IMR-90 (cell line): Measurements from ENCODE around the gene RMND1. TPM values are rescaled to one million over a fixed set of nuclear protein-coding genes. Genes with fewer than 3 reads are reported as not detected.

Experiments used
- ATAC-seq: fragments of 200-7000 bp; cut with Tn5 transposase; 2 replicates; pipeline ENCODE4 v1.9.1; 2020; ENCODE audit warnings: low read depth, mild to moderate bottlenecking, moderate library complexity
- BruUV-seq: library from RNA; stranded (reverse); fragments of 400-500 nt; replicated peaks from 2 replicates; lab custom pipeline; 2021; lab: Mats Ljungman, UMichigan
- CTCF ChIA-PET: fragments of 300-600 bp; formaldehyde crosslinking; extraction: SDS; loops from one replicate; lab custom pipeline; 2021; ENCODE audit warnings: antibody characterized with exemption; lab: Yijun Ruan, JAX
- POLR2A ChIA-PET: fragments of 300-600 bp; sonication (Branson Sonifier 250); formaldehyde crosslinking; loops from one replicate; lab custom pipeline; 2022; ENCODE audit warnings: antibody characterized with exemption; ENCODE audit not compliant: unreplicated experiment; lab: Charles Lee
- DNase-seq: peaks from one replicate; pipeline ENCODE4 v3.0.0; 2013
- H2AFZ ChIP-seq: replicated peaks from 2 replicates; pipeline ENCODE3; 2013; ENCODE audit warnings: low read length, mild to moderate bottlenecking; ENCODE audit not compliant: poor library complexity
- H2AK5ac ChIP-seq: 2 replicates; pipeline ENCODE4 v1.6.1; 2013; ENCODE audit warnings: low read depth, low read length, inconsistent platforms
- H2AK9ac ChIP-seq: replicated peaks from 2 replicates; pipeline ENCODE3; 2013; ENCODE audit warnings: mild to moderate bottlenecking, low read depth, low read length, moderate library complexity; ENCODE audit not compliant: poor library complexity
- H2BK120ac ChIP-seq: 2 replicates; pipeline ENCODE4 v1.6.1; 2013; ENCODE audit warnings: low read depth, low read length, inconsistent platforms
- H2BK15ac ChIP-seq: 3 replicates; pipeline ENCODE4 v1.6.1; 2013; ENCODE audit warnings: low read depth, low read length, inconsistent platforms
- H2BK20ac ChIP-seq: 2 replicates; pipeline ENCODE4 v1.6.1; 2013; ENCODE audit warnings: low read depth, mild to moderate bottlenecking, inconsistent platforms, low read length, moderate library complexity
- H2BK5ac ChIP-seq: 2 replicates; pipeline ENCODE4 v1.6.1; 2013; ENCODE audit warnings: mild to moderate bottlenecking, low read depth, low read length, inconsistent platforms; ENCODE audit not compliant: poor library complexity, severe bottlenecking
- H3K14ac ChIP-seq: replicated peaks from 2 replicates; pipeline ENCODE4 v1.6.1; 2013; ENCODE audit warnings: low read depth, low read length, inconsistent platforms
- H3K18ac ChIP-seq: 2 replicates; pipeline ENCODE4 v1.6.1; 2013; ENCODE audit warnings: low read depth, low read length, control low read depth
- H3K23ac ChIP-seq: 2 replicates; pipeline ENCODE4 v1.6.1; 2013; ENCODE audit warnings: low read depth, low read length, inconsistent platforms
- H3K27ac ChIP-seq: 2 replicates; pipeline ENCODE4 v1.5.1; 2013; ENCODE audit warnings: mild to moderate bottlenecking, control low read depth, low read length; ENCODE audit not compliant: insufficient read depth
- H3K27me3 ChIP-seq: 2 replicates; pipeline ENCODE4 v1.6.1; 2013; ENCODE audit warnings: low read length; ENCODE audit not compliant: control insufficient read depth, insufficient read depth
- H3K36me3 ChIP-seq: 2 replicates; pipeline ENCODE4 v1.6.1; 2013; ENCODE audit warnings: low read length, mixed read lengths; ENCODE audit not compliant: control insufficient read depth, insufficient read depth
- H3K4ac ChIP-seq: 2 replicates; pipeline ENCODE4 v1.6.1; 2013; ENCODE audit warnings: low read depth, low read length, inconsistent platforms
- H3K4me1 ChIP-seq: 2 replicates; pipeline ENCODE4 v1.6.1; 2013; ENCODE audit warnings: low read length, mixed read lengths; ENCODE audit not compliant: control insufficient read depth, insufficient read depth
- H3K4me2 ChIP-seq: 2 replicates; pipeline ENCODE4 v1.6.1; 2013; ENCODE audit warnings: low read depth, mild to moderate bottlenecking, control low read depth, low read length, moderate library complexity
- H3K4me3 ChIP-seq: 2 replicates; pipeline ENCODE4 v1.5.1; 2013; ENCODE audit warnings: low read depth, mild to moderate bottlenecking, control low read depth, low read length, moderate library complexity; ENCODE audit not compliant: insufficient read depth
- H3K56ac ChIP-seq: 2 replicates; pipeline ENCODE4 v1.6.1; 2013; ENCODE audit warnings: low read length, inconsistent platforms; ENCODE audit not compliant: insufficient read depth; ENCODE audit errors: extremely low read depth
- H3K79me1 ChIP-seq, 2 experiments: 2 replicates each; pipeline ENCODE4 v1.6.1; 2013; ENCODE audit warnings: low read length in 2 of 2, inconsistent platforms in 1 of 2, low read depth in 1 of 2
- H3K9ac ChIP-seq: 2 replicates; pipeline ENCODE4 v1.6.1; 2013; ENCODE audit warnings: low read depth, low read length, control low read depth
- H3K9me1 ChIP-seq: 2 replicates; pipeline ENCODE4 v1.6.1; 2013; ENCODE audit warnings: low read length, inconsistent platforms; ENCODE audit not compliant: insufficient read depth
- H3K9me3 ChIP-seq: 2 replicates; pipeline ENCODE4 v1.6.1; 2013; ENCODE audit warnings: low read length; ENCODE audit not compliant: control insufficient read depth, insufficient read depth
- H4K20me1 ChIP-seq: 2 replicates; pipeline ENCODE4 v1.6.1; 2013; ENCODE audit warnings: low read length, inconsistent platforms; ENCODE audit not compliant: insufficient read depth
- H4K5ac ChIP-seq: 2 replicates; pipeline ENCODE4 v1.6.1; 2013; ENCODE audit warnings: mild to moderate bottlenecking, low read depth, low read length, control low read depth
- H4K8ac ChIP-seq, 2 experiments: 2 replicates each; pipeline ENCODE4 v1.6.1; 2013; ENCODE audit warnings: low read depth in 2 of 2, low read length in 2 of 2, control low read depth in 1 of 2, inconsistent platforms in 1 of 2
- H4K91ac ChIP-seq: 2 replicates; pipeline ENCODE4 v1.6.1; 2013; ENCODE audit warnings: low read depth, low read length, inconsistent platforms; ENCODE audit not compliant: insufficient read depth
- CHD1 ChIP-seq: IDR thresholded peaks from 2 replicates; pipeline ENCODE4 v1.6.1; 2012; ENCODE audit warnings: low read depth, low read length, improper control_type of control experiment
- FOS ChIP-seq: fragments of 150-350 bp; IDR thresholded peaks from 2 replicates; pipeline ENCODE4 v1.6.1; 2016; ENCODE audit warnings: low read depth, low read length
- MAFK ChIP-seq: IDR thresholded peaks from 2 replicates; pipeline ENCODE4 v1.6.1; 2012; ENCODE audit warnings: low read depth, low read length, improper control_type of control experiment
- MAZ ChIP-seq: IDR thresholded peaks from 2 replicates; pipeline ENCODE4 v1.6.1; 2012; ENCODE audit warnings: low read depth, mild to moderate bottlenecking, low read length, improper control_type of control experiment, moderate library complexity, borderline replicate concordance
- NFE2L2 ChIP-seq: fragments of 150-350 bp; IDR thresholded peaks from 2 replicates; pipeline ENCODE4 v1.6.1; 2016; ENCODE audit warnings: low read depth, mild to moderate bottlenecking, low read length
- POLR2A ChIP-seq: IDR thresholded peaks from 2 replicates; pipeline ENCODE4 v1.6.1; 2012; ENCODE audit warnings: mild to moderate bottlenecking, low read depth, low read length
- USF2 ChIP-seq: fragments of 150-350 bp; IDR thresholded peaks from 2 replicates; pipeline ENCODE4 v1.6.1; 2017; ENCODE audit warnings: mild to moderate bottlenecking, antibody characterized with exemption, low read length, low read depth
- WGBS, 2 experiments: methylation state at CpG; one replicate each; pipeline versions ENCODE4 v1.1.5 to v1.1.7; 2013; ENCODE audit warnings: missing lambda C conversion rate in 2 of 2; ENCODE audit not compliant: insufficient read length in 1 of 2; ENCODE audit errors: extremely low coverage in 2 of 2; 5-methylcytosine and 5-hydroxymethylcytosine counted together
- dilution Hi-C: fragments of 300-500 bp; cut with HindIII; formaldehyde crosslinking; loops from one replicate; pipeline ENCODE4 v1.14.3; 2018; ENCODE audit warnings: low sequenced_read_pairs; ENCODE audit not compliant: unreplicated experiment
- in situ Hi-C: fragments of 300-500 bp; cut with MboI; formaldehyde crosslinking; loops from 3 replicates; pipeline ENCODE4 v1.14.3; 2019; ENCODE audit warnings: low sequenced_read_pairs, inconsistent platforms, mixed read lengths
- intact Hi-C: fragments of 100-400 bp; cut with micrococcal nuclease; formaldehyde crosslinking; loops from 2 replicates; pipeline ENCODE4 v1.10.0; 2022
- polyA plus RNA-seq, 3 experiments: library from polyadenylated mRNA; depleted of rRNA; stranded (reverse); fragments of >200 nt; gene quantifications; 2 replicates each; pipeline ENCODE4 v1.2.3, GENCODE V29; 2012; ENCODE audit warnings: low replicate concordance in 1 of 3
- total RNA-seq: library from RNA; depleted of rRNA; stranded (reverse); fragments of >200 nt; gene quantifications from 2 replicates; pipeline ENCODE4 v1.2.3, GENCODE V29; 2012

The RMND1 gene
- total and polyA plus RNA-seq, 2 of the 4 experiments (the other 2 are of a cell fraction): 13.1 to 24.6 TPM

GRCh38 chr6:151376440-151376839, 75.5 kb downstream of the RMND1 start (continued):
- TF ChIP-seq NFE2L2 (no peak), MAZ (no peak), CHD1 (no peak), FOS (no peak), POLR2A (no peak)

- H2BK120ac ChIP-seq: no peak overlapping the region
- no peak overlapping the region for H2BK20ac ChIP-seq
- H3K18ac ChIP-seq: no peak overlapping the region
- no peak overlapping the region for H3K23ac ChIP-seq
- no peak for ATAC-seq
- TF ChIP-seq MAZ (no peak), MAFK (no peak), CHD1 (no peak), USF2 (no peak)
- no peak overlapping the region for H4K91ac ChIP-seq
- no peak overlapping the region for H2AK9ac ChIP-seq
- in situ Hi-C loops (no loop called here), dilution Hi-C loops (no loop called here), intact Hi-C loops (no loop called here)
- H2BK5ac ChIP-seq: no peak overlapping the region
- BruUV-seq: no TSS peak
- no peaks in the 10 kb centered on the region; the same call in 1 of the 2 replicates for H3K4me1 ChIP-seq
- H2AFZ ChIP-seq: no peak overlapping the region
- no peak overlapping the region for H2BK15ac ChIP-seq
- H3K9ac ChIP-seq: no peak overlapping the region
- CTCF ChIA-PET: no interaction called here
- H3K9me3 ChIP-seq: no peaks in the 10 kb centered on the region
- H3K4me3 ChIP-seq: no peak overlapping the region
- H3K4me2 ChIP-seq: no peak overlapping the region
- H4K8ac ChIP-seq: no peak overlapping the region
- no peak overlapping the region for H4K5ac ChIP-seq
- no peak overlapping the region for H3K27ac ChIP-seq
- peaks cover 10% of the 10 kb centered on the region for H4K20me1 ChIP-seq
- H3K36me3 ChIP-seq: peaks cover 12% of the 10 kb centered on the region
- H3K4ac ChIP-seq: no peak overlapping the region
- POLR2A ChIA-PET: interaction anchor here (0.6 kb wide), 1 partner anchor 27 kb away, joined by 5 read pairs; no protein-coding TSS in a partner anchor
- WGBS, 2 experiments: no CpG with 5 or more reads among the region's 2 CpGs
- H3K27me3 ChIP-seq: no peaks in the 10 kb centered on the region
- no peak overlapping the region for H2AK5ac ChIP-seq
- no peak for DNase-seq
- peaks cover 60 to 62% of the 10 kb centered on the region in 2 experiments for H3K79me1 ChIP-seq
- H3K14ac ChIP-seq: no peak overlapping the region
- H3K56ac ChIP-seq: no peak overlapping the region
- H3K9me1 ChIP-seq: peaks cover 9% of the 10 kb centered on the region
Measured at GRCh38 chr6:151375833-151376232, 76.1 kb downstream of the RMND1 start.
